Mammary epithelial cell (primary cell): Measurements from ENCODE around the gene RBM20.

Source experiments
- EZH2 ChIP-seq: IDR thresholded peaks from 2 replicates; pipeline ENCODE4 v1.6.1; 2012; ENCODE audit warnings: low read length, inconsistent platforms, borderline replicate concordance
- TF ChIP-seq, protein P1 (sequence below), 2 donors: IDR thresholded peaks in 1 of 2; conservative IDR thresholded peaks in 1 of 2; 2 replicates each; pipeline ENCODE4 v1.5.1; 2011 to 2012; ENCODE audit warnings: inconsistent platforms in 2 of 2, low read length in 2 of 2, mild to moderate bottlenecking in 2 of 2, control low read depth in 1 of 2, low read depth in 1 of 2; ENCODE audit not compliant: insufficient read depth in 1 of 2; ENCODE audit errors: extremely low read depth in 1 of 2

DNA sequence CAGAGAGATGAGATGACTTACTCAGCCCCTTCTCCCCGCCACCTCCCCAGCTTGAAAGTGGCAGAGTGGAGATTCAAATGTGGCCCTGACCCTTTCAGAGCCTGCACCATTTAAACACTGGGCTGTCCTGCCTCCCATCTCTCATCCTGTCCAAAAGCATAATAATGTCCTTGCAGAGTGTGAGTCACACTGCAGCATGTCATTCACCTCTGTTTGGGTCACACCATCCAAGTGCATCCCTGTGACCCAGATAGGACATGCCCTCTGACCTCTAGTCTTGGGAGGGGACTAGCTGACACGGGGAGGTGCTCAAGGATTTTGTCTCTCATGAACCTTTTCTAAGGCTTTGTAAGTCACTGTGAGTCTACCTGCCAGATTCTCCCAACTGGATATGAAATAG is 138.5 kb downstream of the RBM20 start:
- TF ChIP-seq, protein P1, sequence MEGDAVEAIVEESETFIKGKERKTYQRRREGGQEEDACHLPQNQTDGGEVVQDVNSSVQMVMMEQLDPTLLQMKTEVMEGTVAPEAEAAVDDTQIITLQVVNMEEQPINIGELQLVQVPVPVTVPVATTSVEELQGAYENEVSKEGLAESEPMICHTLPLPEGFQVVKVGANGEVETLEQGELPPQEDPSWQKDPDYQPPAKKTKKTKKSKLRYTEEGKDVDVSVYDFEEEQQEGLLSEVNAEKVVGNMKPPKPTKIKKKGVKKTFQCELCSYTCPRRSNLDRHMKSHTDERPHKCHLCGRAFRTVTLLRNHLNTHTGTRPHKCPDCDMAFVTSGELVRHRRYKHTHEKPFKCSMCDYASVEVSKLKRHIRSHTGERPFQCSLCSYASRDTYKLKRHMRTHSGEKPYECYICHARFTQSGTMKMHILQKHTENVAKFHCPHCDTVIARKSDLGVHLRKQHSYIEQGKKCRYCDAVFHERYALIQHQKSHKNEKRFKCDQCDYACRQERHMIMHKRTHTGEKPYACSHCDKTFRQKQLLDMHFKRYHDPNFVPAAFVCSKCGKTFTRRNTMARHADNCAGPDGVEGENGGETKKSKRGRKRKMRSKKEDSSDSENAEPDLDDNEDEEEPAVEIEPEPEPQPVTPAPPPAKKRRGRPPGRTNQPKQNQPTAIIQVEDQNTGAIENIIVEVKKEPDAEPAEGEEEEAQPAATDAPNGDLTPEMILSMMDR (conservative IDR thresholded peaks at IDR 0.05 in 1 of 2, IDR thresholded peaks at IDR 0.05 in 1 of 2; ENCODE audit: extremely low read depth in 1 of 2, insufficient read depth in 1 of 2, low read depth in 1 of 2, low read length in 2 of 2) = no peak
- no peak for TF ChIP-seq EZH2
